SK-N-MC (cell line): Measurements from ENCODE around the gene HERC4.

Experiments used
- DNase-seq: peaks from one replicate; pipeline ENCODE4 v3.0.0-alpha.2; 2011; ENCODE audit warnings: low read depth, low spot score
- H3K27ac ChIP-seq: fragments of 200-600 bp; sonication (generic); 2 replicates; pipeline ENCODE4 v1.5.1; 2016; ENCODE audit warnings: mixed run types
- H3K36me3 ChIP-seq: fragments of 200-600 bp; sonication (generic); 2 replicates; pipeline ENCODE4 v1.6.1; 2017; ENCODE audit warnings: antibody characterized with exemption, low read length, mixed read lengths; ENCODE audit not compliant: insufficient read depth
- H3K4me3 ChIP-seq: fragments of 200-600 bp; sonication (generic); 2 replicates; pipeline ENCODE4 v1.5.1; 2016
- H3K9ac ChIP-seq: fragments of 200-600 bp; sonication (generic); 2 replicates; pipeline ENCODE4 v1.8.0; 2017; ENCODE audit warnings: mixed run types, mixed read lengths; ENCODE audit not compliant: insufficient read length
- H3K9me3 ChIP-seq: fragments of 200-600 bp; sonication (generic); 2 replicates; pipeline ENCODE4 v1.6.1; 2017; ENCODE audit warnings: low read depth, mild to moderate bottlenecking, antibody characterized with exemption, low read length, moderate library complexity, mixed read lengths
- EZH2 ChIP-seq: fragments of 200-600 bp; sonication (generic); IDR thresholded peaks from one replicate; pipeline ENCODE4 v1.6.1; 2017; ENCODE audit warnings: antibody characterized with exemption
- FOXP2 ChIP-seq: optimal IDR thresholded peaks from 2 replicates; pipeline ENCODE3; 2011; ENCODE audit warnings: mild to moderate bottlenecking, moderate library complexity; ENCODE audit not compliant: insufficient read depth; ENCODE audit errors: extremely low read length, control extremely low read depth
- POLR2AphosphoS5 ChIP-seq: IDR thresholded peaks from 2 replicates; pipeline ENCODE4 v1.6.1; 2012; ENCODE audit warnings: mild to moderate bottlenecking, low read depth, low read length, borderline replicate concordance

HERC4 gene, protein sequence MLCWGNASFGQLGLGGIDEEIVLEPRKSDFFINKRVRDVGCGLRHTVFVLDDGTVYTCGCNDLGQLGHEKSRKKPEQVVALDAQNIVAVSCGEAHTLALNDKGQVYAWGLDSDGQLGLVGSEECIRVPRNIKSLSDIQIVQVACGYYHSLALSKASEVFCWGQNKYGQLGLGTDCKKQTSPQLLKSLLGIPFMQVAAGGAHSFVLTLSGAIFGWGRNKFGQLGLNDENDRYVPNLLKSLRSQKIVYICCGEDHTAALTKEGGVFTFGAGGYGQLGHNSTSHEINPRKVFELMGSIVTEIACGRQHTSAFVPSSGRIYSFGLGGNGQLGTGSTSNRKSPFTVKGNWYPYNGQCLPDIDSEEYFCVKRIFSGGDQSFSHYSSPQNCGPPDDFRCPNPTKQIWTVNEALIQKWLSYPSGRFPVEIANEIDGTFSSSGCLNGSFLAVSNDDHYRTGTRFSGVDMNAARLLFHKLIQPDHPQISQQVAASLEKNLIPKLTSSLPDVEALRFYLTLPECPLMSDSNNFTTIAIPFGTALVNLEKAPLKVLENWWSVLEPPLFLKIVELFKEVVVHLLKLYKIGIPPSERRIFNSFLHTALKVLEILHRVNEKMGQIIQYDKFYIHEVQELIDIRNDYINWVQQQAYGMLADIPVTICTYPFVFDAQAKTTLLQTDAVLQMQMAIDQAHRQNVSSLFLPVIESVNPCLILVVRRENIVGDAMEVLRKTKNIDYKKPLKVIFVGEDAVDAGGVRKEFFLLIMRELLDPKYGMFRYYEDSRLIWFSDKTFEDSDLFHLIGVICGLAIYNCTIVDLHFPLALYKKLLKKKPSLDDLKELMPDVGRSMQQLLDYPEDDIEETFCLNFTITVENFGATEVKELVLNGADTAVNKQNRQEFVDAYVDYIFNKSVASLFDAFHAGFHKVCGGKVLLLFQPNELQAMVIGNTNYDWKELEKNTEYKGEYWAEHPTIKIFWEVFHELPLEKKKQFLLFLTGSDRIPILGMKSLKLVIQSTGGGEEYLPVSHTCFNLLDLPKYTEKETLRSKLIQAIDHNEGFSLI

DNA sequence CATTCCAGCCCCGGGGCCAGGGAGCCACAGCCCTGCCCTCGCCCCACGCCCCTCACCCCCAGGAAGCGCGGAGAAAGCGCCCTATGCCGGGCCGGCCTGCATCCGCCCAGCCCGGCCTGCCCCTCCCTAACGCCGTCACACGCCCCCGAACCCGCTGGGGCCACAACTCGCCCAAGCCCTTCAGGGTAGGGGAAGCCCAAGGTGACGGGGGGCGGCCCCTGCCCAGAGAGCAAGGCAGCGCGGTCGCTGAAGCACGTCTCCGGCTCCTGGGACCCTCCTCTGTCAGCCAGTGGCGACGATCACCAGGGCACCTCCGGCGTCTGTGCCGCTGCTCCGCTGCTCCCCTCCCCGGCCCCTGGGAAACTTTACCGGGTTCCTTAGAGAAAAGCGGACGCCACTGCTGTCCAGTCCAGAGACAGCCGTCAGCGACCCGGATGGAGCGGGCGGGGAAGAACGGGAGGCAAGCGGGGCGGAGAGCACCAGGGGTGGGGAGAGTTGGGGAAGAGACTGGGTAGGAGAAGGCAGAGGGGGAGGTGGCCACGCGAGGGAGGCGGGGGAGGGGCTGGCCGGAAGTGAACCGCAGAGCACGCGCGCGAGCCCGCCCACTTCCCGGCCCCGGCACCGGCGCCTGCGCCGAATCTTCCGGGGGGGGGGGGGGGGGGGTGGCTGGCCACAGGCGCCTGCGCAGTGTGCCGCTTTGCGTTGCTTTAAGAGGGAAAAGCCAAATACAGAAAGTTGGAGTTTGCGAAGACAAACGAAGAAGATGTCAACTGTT, at the start of gene HERC4:
Gene HERC4, minus strand, starts transcription at position 509 of the 775 bp plus-strand sequence. CDS start 2,175 bp downstream, outside the sequence.
- Histone ChIP-seq H3K27ac (peak within 1 kb of the TSS; percentile 62; the same call in 1 of the 2 replicates), H3K9ac (peak within 1 kb of the TSS; percentile 89), H3K4me3 (peak within 1 kb of the TSS; percentile 86), H3K36me3 (peaks cover 13% of the 10 kb centered on the region; the same call in 1 of the 2 replicates), H3K9me3 (no peaks in the 10 kb centered on the region)
- DNase-seq, result no peak
- peak; percentile 76 for TF ChIP-seq POLR2AphosphoS5
- TF ChIP-seq FOXP2, result no peak
- no peak for TF ChIP-seq EZH2

DNA sequence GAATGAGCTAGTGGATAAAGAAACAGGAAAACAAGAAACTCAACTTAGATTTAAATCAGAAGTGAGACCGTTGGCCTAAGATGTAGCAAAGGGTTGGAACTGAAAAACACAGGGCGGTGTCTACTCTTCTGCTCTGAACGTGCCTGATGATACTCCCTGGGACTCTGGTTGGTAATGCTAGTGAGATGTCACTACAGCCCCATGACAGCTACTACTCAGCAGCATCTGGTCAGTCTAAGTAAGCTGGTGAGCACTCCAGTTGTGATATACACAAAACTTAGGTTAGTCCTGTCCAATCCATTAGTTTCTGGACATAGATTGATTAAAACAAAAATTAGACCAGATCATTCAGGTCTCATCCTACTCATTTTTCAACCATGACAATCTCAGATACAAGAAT, 49.6 kb upstream of the HERC4 start:
- Histone ChIP-seq H3K9me3 (no peaks in the 10 kb centered on the region), H3K4me3 (no peak overlapping the region), H3K9ac (no peak overlapping the region), H3K36me3 (no peaks in the 10 kb centered on the region), H3K27ac (no peak overlapping the region)
- no peak for DNase-seq
- TF ChIP-seq FOXP2 (no peak), POLR2AphosphoS5 (no peak), EZH2 (no peak)

- H3K27ac ChIP-seq, result peak overlapping the region; percentile 73
- H3K9me3 ChIP-seq, result no peaks in the 10 kb centered on the region
- no peaks in the 10 kb centered on the region for H3K36me3 ChIP-seq
- H3K4me3 ChIP-seq, result no peak overlapping the region
- DNase-seq, result no peak
- TF ChIP-seq POLR2AphosphoS5 (no peak), EZH2 (no peak), FOXP2 (no peak)
- no peak overlapping the region for H3K9ac ChIP-seq
Observed at GRCh38 chr10:68121852-68122251, 46.8 kb upstream of the HERC4 start.

DNA sequence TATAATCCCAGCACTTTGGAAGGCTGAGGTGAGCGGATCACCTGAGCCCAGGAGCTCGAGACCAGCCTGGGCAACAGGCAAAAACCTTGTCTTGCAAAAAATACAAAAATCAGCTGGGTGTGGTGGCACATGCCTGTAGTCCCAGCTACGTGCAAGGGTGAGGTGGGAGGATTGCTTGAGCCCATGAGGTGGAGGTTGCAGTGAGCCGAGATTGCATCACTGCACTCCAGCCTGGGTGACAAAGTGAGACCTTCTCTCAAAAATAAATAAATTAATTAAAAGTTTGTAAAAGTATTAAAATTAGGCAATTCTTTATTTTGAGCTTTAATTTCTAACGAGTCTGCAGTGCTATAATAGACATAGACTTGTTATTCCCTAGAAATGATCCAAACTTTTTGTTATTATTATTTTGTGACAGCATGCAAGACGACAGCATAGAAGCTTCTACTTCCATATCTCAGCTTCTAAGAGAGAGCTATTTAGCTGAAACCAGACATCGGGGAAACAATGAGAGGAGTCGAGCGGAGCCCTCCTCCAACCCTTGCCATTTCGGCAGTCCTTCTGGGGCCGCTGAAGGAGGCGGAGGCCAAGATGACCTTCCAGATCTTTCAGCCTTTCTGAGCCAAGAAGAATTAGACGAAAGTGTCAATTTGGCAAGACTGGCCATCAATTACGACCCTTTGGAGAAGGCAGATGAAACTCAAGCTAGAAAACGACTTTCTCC, 46.1 kb upstream of the HERC4 start:
- Histone ChIP-seq H3K4me3 (no peak overlapping the region), H3K9ac (no peak overlapping the region), H3K9me3 (no peaks in the 10 kb centered on the region), H3K36me3 (no peaks in the 10 kb centered on the region), H3K27ac (peak overlapping the region; percentile 76)
- no peak for DNase-seq
- no peak for TF ChIP-seq EZH2
- no peak for TF ChIP-seq POLR2AphosphoS5
- TF ChIP-seq FOXP2, result no peak

DNA sequence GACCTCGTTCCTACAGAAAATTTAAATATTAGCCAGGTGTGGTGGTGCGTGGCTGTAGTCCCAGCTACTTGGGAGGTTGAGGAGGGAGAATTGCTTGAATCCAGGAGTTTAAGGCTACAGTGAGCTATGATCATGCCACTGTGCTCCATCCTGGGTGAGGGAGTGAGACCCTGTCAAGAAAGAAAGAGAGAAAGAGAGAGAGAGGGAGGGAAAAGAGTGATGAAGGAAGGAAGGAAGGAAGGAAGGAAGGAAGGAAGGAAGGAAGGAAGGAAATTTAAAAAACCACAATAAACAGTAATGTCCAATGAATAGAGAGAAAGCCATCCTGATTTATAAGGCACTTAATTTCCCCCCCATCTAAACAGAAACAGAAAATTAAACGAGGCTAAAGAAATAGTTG, 43.6 kb upstream of the HERC4 start:
- TF ChIP-seq FOXP2 (no peak), EZH2 (no peak), POLR2AphosphoS5 (peak; percentile 44; the same call in 1 of the 2 replicates)
- DNase-seq, result peak; percentile 76
- H3K36me3 ChIP-seq, result no peaks in the 10 kb centered on the region
- H3K9me3 ChIP-seq, result no peaks in the 10 kb centered on the region
- peak overlapping the region; percentile 99 for H3K27ac ChIP-seq
- peak overlapping the region; percentile 66 for H3K9ac ChIP-seq
- H3K4me3 ChIP-seq, result peak overlapping the region; percentile 62

DNA sequence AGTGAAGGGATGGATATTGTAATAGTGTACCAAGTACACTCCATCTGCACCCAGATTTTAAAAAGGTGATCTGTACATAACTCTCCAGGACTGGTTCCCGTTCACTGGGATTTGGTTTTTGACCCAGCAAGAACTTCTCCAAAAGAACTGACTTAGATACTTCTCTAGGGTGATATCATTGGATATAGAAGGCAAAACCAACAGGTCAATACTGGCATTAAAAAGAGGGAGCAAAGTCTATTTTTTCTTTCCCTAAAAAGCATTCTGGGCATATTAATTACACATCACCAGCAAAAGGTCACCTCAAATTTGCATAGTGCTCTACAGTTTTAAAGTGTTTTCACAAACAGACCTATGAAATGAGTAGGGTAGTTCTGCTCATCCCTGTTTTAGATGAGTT, 37.8 kb upstream of the HERC4 start:
- Histone ChIP-seq H3K27ac (0 out of 2 replicates have a peak overlapping the region, but pooled peaks have one; percentile 19), H3K9ac (no peak overlapping the region), H3K36me3 (no peaks in the 10 kb centered on the region), H3K9me3 (no peaks in the 10 kb centered on the region), H3K4me3 (no peak overlapping the region)
- no peak for DNase-seq
- TF ChIP-seq FOXP2, result no peak
- no peak for TF ChIP-seq POLR2AphosphoS5
- TF ChIP-seq EZH2, result no peak

DNA sequence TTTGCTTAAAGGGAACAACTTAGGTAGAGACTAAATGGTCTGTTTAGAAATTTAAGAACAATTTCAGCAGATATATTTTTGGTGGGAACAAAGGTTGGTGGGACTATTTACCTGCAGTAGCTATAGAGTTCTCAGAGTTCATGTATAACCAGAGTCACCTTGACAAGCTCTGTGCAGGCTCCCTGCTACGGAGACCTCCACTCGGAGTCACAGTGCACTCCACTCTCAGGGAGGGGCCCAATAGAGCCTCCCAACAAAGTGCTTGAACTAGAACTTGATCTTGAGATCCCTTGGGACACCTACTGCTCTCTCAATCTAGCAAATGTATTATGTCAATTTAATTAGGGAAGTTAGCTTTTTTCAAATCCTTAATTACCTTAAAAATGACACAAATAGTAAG, 36.5 kb upstream of the HERC4 start:
- peak overlapping the region; percentile 82 for H3K27ac ChIP-seq
- H3K9me3 ChIP-seq, result no peaks in the 10 kb centered on the region
- DNase-seq, result no peak
- no peak overlapping the region for H3K9ac ChIP-seq
- TF ChIP-seq EZH2, result no peak
- H3K4me3 ChIP-seq, result no peak overlapping the region
- no peaks in the 10 kb centered on the region for H3K36me3 ChIP-seq

DNA sequence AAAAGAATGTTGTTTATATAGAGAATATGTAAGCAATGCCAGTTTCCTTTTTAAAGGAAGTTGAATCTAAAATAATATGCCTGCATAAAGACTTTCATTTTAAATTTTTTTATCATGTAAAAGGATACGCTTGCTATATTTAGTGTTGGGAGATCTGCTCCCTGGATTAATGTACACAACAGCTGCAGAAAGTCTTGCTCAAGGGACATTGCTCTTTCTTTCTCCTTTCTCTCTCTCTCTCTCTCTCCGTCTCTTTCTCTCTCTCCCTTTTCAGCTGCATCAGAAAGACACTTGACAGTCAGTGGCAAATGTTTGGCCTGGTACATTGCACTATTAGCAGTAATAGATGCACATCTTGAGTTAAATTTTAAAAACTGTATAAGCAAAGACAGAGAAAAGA, 34.9 kb upstream of the HERC4 start:
- H3K4me3 ChIP-seq, result peak overlapping the region; percentile 46
- no peak for DNase-seq
- TF ChIP-seq POLR2AphosphoS5 (no peak), EZH2 (no peak), FOXP2 (no peak)
- no peaks in the 10 kb centered on the region for H3K9me3 ChIP-seq
- peak overlapping the region; percentile 82 for H3K27ac ChIP-seq
- peak overlapping the region; percentile 37 for H3K9ac ChIP-seq
- H3K36me3 ChIP-seq, result no peaks in the 10 kb centered on the region
